CD14-positive monocyte (primary cell): ENCODE results near the gene INS. TPM values are rescaled to one million over a fixed set of nuclear protein-coding genes. Genes with fewer than 3 reads are reported as not detected.

ENCODE experiments used
- DNase-seq, 3 donors: peaks; one replicate each; pipeline ENCODE4 v3.0.0-alpha.2; 2011 to 2022
- H2AFZ ChIP-seq: 2 replicates; pipeline ENCODE4 v1.6.0; 2012; ENCODE audit warnings: mild to moderate bottlenecking, low read depth, low read length, inconsistent platforms; ENCODE audit not compliant: insufficient read depth, poor library complexity, severe bottlenecking
- H3K27ac ChIP-seq, 2 donors: 1 replicate in 1 of 2; 2 replicates in 1 of 2; pipeline ENCODE4 v1.5.1; 2012 to 2013; ENCODE audit warnings: low read length in 2 of 2, control low read depth in 1 of 2, inconsistent platforms in 1 of 2, low read depth in 1 of 2, mild to moderate bottlenecking in 1 of 2
- H3K27me3 ChIP-seq, 2 donors: one replicate each; pipeline versions ENCODE4 v1.6.0 to v1.6.1; 2011 to 2013; ENCODE audit warnings: low read length in 2 of 2; ENCODE audit not compliant: control insufficient read depth in 2 of 2, insufficient read depth in 2 of 2
- H3K36me3 ChIP-seq, 2 donors: replicated peaks in 1 of 2; 1 replicate in 1 of 2; 2 replicates in 1 of 2; pipeline versions ENCODE4 v1.5.1 to v1.6.1; 2012 to 2013; ENCODE audit warnings: low read length in 2 of 2, control low read depth in 1 of 2, inconsistent platforms in 1 of 2, mild to moderate bottlenecking in 1 of 2; ENCODE audit not compliant: insufficient read depth in 2 of 2, control insufficient read depth in 1 of 2
- H3K4me1 ChIP-seq, 2 donors: 1 replicate in 1 of 2; 2 replicates in 1 of 2; pipeline versions ENCODE4 v1.5.1 to v1.6.1; 2012 to 2013; ENCODE audit warnings: low read length in 2 of 2, control low read depth in 1 of 2, inconsistent platforms in 1 of 2, mild to moderate bottlenecking in 1 of 2, moderate library complexity in 1 of 2; ENCODE audit not compliant: insufficient read depth in 2 of 2, control insufficient read depth in 1 of 2
- H3K4me2 ChIP-seq: replicated peaks from 2 replicates; pipeline ENCODE3; 2012; ENCODE audit warnings: low read length, moderate library complexity, mild to moderate bottlenecking; ENCODE audit not compliant: poor library complexity, severe bottlenecking; ENCODE audit errors: extremely low read depth
- H3K4me3 ChIP-seq, 3 experiments: fragments of 200-600 bp in 1 of 3; sonication (generic) in 1 of 3; replicated peaks in 1 of 3; 1 replicate in 2 of 3; 2 replicates in 1 of 3; pipeline ENCODE4 v1.5.1; 2011 to 2013; ENCODE audit warnings: low read length in 3 of 3, mild to moderate bottlenecking in 3 of 3, control low read depth in 2 of 3, low read depth in 2 of 3, inconsistent platforms in 1 of 3, moderate library complexity in 1 of 3
- H3K79me2 ChIP-seq: 2 replicates; pipeline ENCODE4 v1.6.0; 2012; ENCODE audit warnings: mild to moderate bottlenecking, control low read depth, inconsistent platforms, low read length, moderate library complexity; ENCODE audit not compliant: insufficient read depth
- H3K9ac ChIP-seq: 2 replicates; pipeline ENCODE4 v1.6.0; 2017; ENCODE audit warnings: low read length, mild to moderate bottlenecking; ENCODE audit not compliant: insufficient read depth, poor library complexity, severe bottlenecking
- H3K9me3 ChIP-seq, 2 donors: replicated peaks in 1 of 2; 1 replicate in 1 of 2; 2 replicates in 1 of 2; pipeline versions ENCODE4 v1.5.1 to v1.6.1; 2012 to 2013; ENCODE audit warnings: low read length in 2 of 2, control low read depth in 1 of 2; ENCODE audit not compliant: control insufficient read depth in 1 of 2, insufficient read depth in 1 of 2
- H4K20me1 ChIP-seq: 2 replicates; pipeline ENCODE4 v1.6.0; 2012; ENCODE audit warnings: mild to moderate bottlenecking, low read length, control low read depth, moderate library complexity; ENCODE audit not compliant: insufficient read depth
- H3K27ac Mint-ChIP-seq, 7 donors: one replicate each; pipeline ENCODE4 v1.8.0; 2020; ENCODE audit warnings: mild to moderate bottlenecking in 7 of 7, mixed read lengths in 7 of 7, moderate library complexity in 6 of 7, inconsistent platforms in 2 of 7
- H3K27me3 Mint-ChIP-seq, 3 donors: one replicate each; pipeline ENCODE4 v1.8.0; 2021 to 2022; ENCODE audit warnings: low read depth in 3 of 3, mild to moderate bottlenecking in 3 of 3, mixed read lengths in 3 of 3, moderate library complexity in 3 of 3, inconsistent platforms in 1 of 3
- H3K36me3 Mint-ChIP-seq, 2 donors: one replicate each; pipeline ENCODE4 v1.8.0; 2020; ENCODE audit warnings: mixed read lengths in 2 of 2, inconsistent platforms in 1 of 2, mild to moderate bottlenecking in 1 of 2
- H3K4me1 Mint-ChIP-seq: one replicate; pipeline ENCODE4 v1.8.0; 2020; ENCODE audit warnings: mild to moderate bottlenecking, mixed read lengths
- H3K4me3 Mint-ChIP-seq, 2 donors: one replicate each; pipeline ENCODE4 v1.8.0; 2020; ENCODE audit warnings: mild to moderate bottlenecking in 2 of 2, mixed read lengths in 2 of 2, moderate library complexity in 1 of 2
- H3K9me3 Mint-ChIP-seq, 7 donors: one replicate each; pipeline ENCODE4 v1.8.0; 2020 to 2022; ENCODE audit warnings: mixed read lengths in 7 of 7, mild to moderate bottlenecking in 6 of 7, moderate library complexity in 6 of 7, inconsistent platforms in 2 of 7
- WGBS: methylation state at CpG from one replicate; pipeline ENCODE4 v1.1.5; 2013; ENCODE audit warnings: missing lambda C conversion rate; ENCODE audit not compliant: insufficient coverage; 5-methylcytosine and 5-hydroxymethylcytosine counted together
- intact Hi-C, 2 donors: fragments of 100-400 bp; cut with micrococcal nuclease; formaldehyde crosslinking; loops; one replicate each; pipeline versions ENCODE4 v1.15.0 to v1.15.1; 2023
- polyA plus RNA-seq, 3 donors: library from polyadenylated mRNA; depleted of rRNA in 1 of 3; unstranded in 2 of 3; stranded (reverse) in 1 of 3; fragments of 300-500 nt in 2 of 3; fragments of >200 nt in 1 of 3; fragmentation: Illumina TruSeq in 2 of 3; gene quantifications; 1 replicate in 2 of 3; 2 replicates in 1 of 3; pipeline ENCODE4 v1.2.3, GENCODE V29; 2012 to 2021
- TF ChIP-seq, protein P1 (sequence below): fragments of 200-600 bp; IDR thresholded peaks from one replicate; pipeline ENCODE4 v1.8.0; 2022; ENCODE audit warnings: antibody characterized with exemption, mild to moderate bottlenecking

INS gene
- polyA plus RNA-seq, 3 donors: not detected

- Mint-ChIP-seq H3K4me3 (peak overlapping the region in 1 of 2 donors; percentile 60), H3K4me1 (peaks cover 5% of the 10 kb centered on the region), H3K27me3 (peaks cover 65 to 91% (median 77%) of the 10 kb centered on the region in 3 donors), H3K27ac (no peak overlapping the region), H3K9me3 (peaks cover 0 to 13% (median 2%) of the 10 kb centered on the region in 7 donors), H3K36me3 (no peaks in the 10 kb centered on the region)
- 1% methylated on average over 32 of the region's 50 CpGs for WGBS
- H3K4me2 ChIP-seq: no peak overlapping the region
- no peak overlapping the region for H2AFZ ChIP-seq
- peaks cover 30 to 76% of the 10 kb centered on the region in 2 donors for H3K27me3 ChIP-seq
- H3K79me2 ChIP-seq: no peaks in the 10 kb centered on the region
- no peaks in the 10 kb centered on the region for H4K20me1 ChIP-seq
- H3K36me3 ChIP-seq: no peaks in the 10 kb centered on the region
- no peaks in the 10 kb centered on the region for H3K4me1 ChIP-seq
- no peak overlapping the region for H3K9ac ChIP-seq
- peaks cover 0 to 24% of the 10 kb centered on the region in 2 donors for H3K9me3 ChIP-seq
- no peak overlapping the region for H3K4me3 ChIP-seq
- TF ChIP-seq, protein P1, sequence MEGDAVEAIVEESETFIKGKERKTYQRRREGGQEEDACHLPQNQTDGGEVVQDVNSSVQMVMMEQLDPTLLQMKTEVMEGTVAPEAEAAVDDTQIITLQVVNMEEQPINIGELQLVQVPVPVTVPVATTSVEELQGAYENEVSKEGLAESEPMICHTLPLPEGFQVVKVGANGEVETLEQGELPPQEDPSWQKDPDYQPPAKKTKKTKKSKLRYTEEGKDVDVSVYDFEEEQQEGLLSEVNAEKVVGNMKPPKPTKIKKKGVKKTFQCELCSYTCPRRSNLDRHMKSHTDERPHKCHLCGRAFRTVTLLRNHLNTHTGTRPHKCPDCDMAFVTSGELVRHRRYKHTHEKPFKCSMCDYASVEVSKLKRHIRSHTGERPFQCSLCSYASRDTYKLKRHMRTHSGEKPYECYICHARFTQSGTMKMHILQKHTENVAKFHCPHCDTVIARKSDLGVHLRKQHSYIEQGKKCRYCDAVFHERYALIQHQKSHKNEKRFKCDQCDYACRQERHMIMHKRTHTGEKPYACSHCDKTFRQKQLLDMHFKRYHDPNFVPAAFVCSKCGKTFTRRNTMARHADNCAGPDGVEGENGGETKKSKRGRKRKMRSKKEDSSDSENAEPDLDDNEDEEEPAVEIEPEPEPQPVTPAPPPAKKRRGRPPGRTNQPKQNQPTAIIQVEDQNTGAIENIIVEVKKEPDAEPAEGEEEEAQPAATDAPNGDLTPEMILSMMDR: no peak
- intact Hi-C loops: no loop called here
- no peak for DNase-seq
- H3K27ac ChIP-seq: no peak overlapping the region
Measured at GRCh38 chr11:2137202-2138067, 23.6 kb downstream of the INS start.

- Histone ChIP-seq H3K27me3 (peaks cover 24 to 70% of the 10 kb centered on the region in 2 donors), H3K4me2 (no peak overlapping the region), H3K79me2 (no peaks in the 10 kb centered on the region), H4K20me1 (no peaks in the 10 kb centered on the region), H3K36me3 (no peaks in the 10 kb centered on the region), H3K4me3 (no peak overlapping the region), H3K4me1 (no peaks in the 10 kb centered on the region), H2AFZ (no peak overlapping the region), H3K9ac (no peak overlapping the region), H3K27ac (no peak overlapping the region), H3K9me3 (peaks cover 0 to 20% of the 10 kb centered on the region in 2 donors)
- H3K27me3 Mint-ChIP-seq: peaks cover 63 to 91% (median 76%) of the 10 kb centered on the region in 3 donors
- 11% methylated on average over 5 of the region's 8 CpGs for WGBS
- H3K4me3 Mint-ChIP-seq: peak overlapping the region in 1 of 2 donors; percentile 68
- H3K27ac Mint-ChIP-seq: no peak overlapping the region
- TF ChIP-seq, protein P1: no peak
- H3K9me3 Mint-ChIP-seq: peaks cover 0 to 13% (median 2%) of the 10 kb centered on the region in 7 donors
- H3K4me1 Mint-ChIP-seq: peaks cover 5% of the 10 kb centered on the region
- DNase-seq: no peak
- intact Hi-C loops: no loop called here
- no peaks in the 10 kb centered on the region for H3K36me3 Mint-ChIP-seq
Measured at GRCh38 chr11:2136952-2137201, 24.1 kb downstream of the INS start.
